Measurements from ENCODE around the gene FAM90A26.
"Not testable (repeated sequence)": the region's sequence is repeated elsewhere in the genome, so short reads cannot be mapped to it uniquely, and the experiment has no call there.

FAM90A26 gene

DNA sequence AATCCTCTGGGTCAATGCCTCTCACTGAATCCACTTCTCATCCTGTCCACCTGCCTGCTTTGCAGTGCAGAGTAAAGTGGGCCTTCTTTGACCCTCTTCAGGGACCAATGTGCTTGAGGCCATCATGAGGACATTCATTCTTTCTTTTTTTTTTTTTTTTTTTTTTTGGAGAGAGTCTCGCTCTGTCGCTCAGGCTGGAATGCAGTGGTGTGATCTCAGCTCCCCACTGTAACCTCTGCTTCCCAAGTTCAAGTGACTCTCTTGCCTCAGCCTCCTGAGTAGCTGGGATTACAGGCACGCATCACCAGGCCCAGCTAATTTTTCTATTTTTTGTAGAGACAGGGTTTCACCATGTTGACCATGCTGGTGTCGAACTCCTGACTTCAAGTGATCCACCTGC, 22.8 kb upstream of the FAM90A26 start:
- no CpG with 5 or more reads among the region's 4 CpGs for WGBS, 2 donors (ENCODE audit: extremely low coverage in 2 of 2, insufficient read length in 2 of 2, insufficient replicate concordance in 1 of 2)
- H3K4me1 ChIP-seq (ENCODE audit: control insufficient read depth in 2 of 2, insufficient read depth in 1 of 2, low read depth in 1 of 2, low read length in 2 of 2); H2BK120ac ChIP-seq (ENCODE audit: low read depth, low read length); H3K4me2 ChIP-seq (ENCODE audit: insufficient read depth, low read length, poor library complexity, severe bottlenecking); H4K8ac ChIP-seq (ENCODE audit: low read depth, low read length); H3K4me3 ChIP-seq (ENCODE audit: low read length in 2 of 2); H3K79me1 ChIP-seq (ENCODE audit: low read depth, low read length); H2AK5ac ChIP-seq (ENCODE audit: low read depth, low read length); H3K23ac ChIP-seq (ENCODE audit: low read depth, low read length, poor library complexity); H3K9me3 ChIP-seq (replicated peaks in 1 of 2; ENCODE audit: control insufficient read depth in 2 of 2, insufficient read depth in 1 of 2, low read depth in 1 of 2, low read length in 2 of 2); H3K27ac ChIP-seq (replicated peaks; ENCODE audit: low read length); H2BK5ac ChIP-seq (ENCODE audit: low read length); H3K18ac ChIP-seq (ENCODE audit: low read length); H3K14ac ChIP-seq (ENCODE audit: low read length); H2AFZ ChIP-seq (ENCODE audit: low read length); H3K9ac ChIP-seq (ENCODE audit: low read depth, low read length, poor library complexity); H2BK15ac ChIP-seq (ENCODE audit: low read length); H4K91ac ChIP-seq (ENCODE audit: low read depth, low read length, poor library complexity); DNase-seq (ENCODE audit: low spot score); H2BK12ac ChIP-seq (ENCODE audit: low read length); H3K36me3 ChIP-seq (replicated peaks in 1 of 2; ENCODE audit: control insufficient read depth in 2 of 2, insufficient read depth in 2 of 2, low read length in 2 of 2); H3K27me3 ChIP-seq (ENCODE audit: control insufficient read depth in 3 of 3, insufficient read depth in 3 of 3, low read depth in 1 of 3, low read length in 3 of 3); H3K4ac ChIP-seq (ENCODE audit: low read length): not testable (repeated sequence)

DNA sequence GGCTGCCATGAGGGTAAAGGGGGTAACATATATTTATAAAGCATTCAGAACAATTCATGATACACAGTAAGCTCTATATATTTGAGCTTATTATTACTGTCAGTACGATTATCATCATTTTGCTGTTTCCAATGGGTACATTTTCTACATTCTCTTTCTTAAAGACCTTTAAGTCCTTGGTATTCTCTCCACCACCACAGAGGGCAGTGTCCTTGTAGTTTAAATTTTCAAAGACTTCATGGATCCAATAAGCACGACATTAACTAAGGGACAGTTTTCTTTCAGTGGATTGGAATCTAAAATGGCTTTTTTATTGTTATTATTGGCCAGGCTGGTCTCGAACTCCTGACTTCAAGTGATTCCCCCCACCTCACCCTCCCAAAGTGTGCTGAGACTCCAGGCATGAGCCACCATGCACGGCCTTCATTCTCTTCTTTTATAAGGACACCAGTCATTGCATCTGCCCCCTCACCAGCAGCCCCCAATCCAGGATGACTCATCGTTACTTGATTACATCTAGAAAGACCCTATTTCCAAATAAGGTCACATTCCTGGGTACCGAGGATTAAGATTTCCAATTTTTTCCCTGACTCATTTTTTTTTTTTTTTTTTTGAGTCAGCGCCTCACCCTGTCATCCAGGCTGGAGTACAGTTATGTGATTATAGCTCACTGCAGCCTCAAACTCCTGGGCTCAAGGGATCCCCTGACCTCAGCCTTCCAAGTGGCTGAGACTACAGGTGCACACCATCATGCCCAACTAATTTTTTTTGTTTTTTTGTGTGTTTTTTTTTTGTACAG, 21.4 kb upstream of the FAM90A26 start:
- H3K4me3 ChIP-seq (ENCODE audit: low read length in 2 of 2); H4K91ac ChIP-seq (ENCODE audit: low read depth, low read length, poor library complexity); H3K79me1 ChIP-seq (ENCODE audit: low read depth, low read length); H2AK5ac ChIP-seq (ENCODE audit: low read depth, low read length); H3K9ac ChIP-seq (ENCODE audit: low read depth, low read length, poor library complexity); H3K4me1 ChIP-seq (ENCODE audit: control insufficient read depth in 2 of 2, insufficient read depth in 1 of 2, low read depth in 1 of 2, low read length in 2 of 2); H2BK12ac ChIP-seq (ENCODE audit: low read length); DNase-seq (ENCODE audit: low spot score); H2BK120ac ChIP-seq (ENCODE audit: low read depth, low read length); H3K9me3 ChIP-seq (replicated peaks in 1 of 2; ENCODE audit: control insufficient read depth in 2 of 2, insufficient read depth in 1 of 2, low read depth in 1 of 2, low read length in 2 of 2); H2AFZ ChIP-seq (ENCODE audit: low read length); H3K4ac ChIP-seq (ENCODE audit: low read length); H3K4me2 ChIP-seq (ENCODE audit: insufficient read depth, low read length, poor library complexity, severe bottlenecking); H3K18ac ChIP-seq (ENCODE audit: low read length); H3K36me3 ChIP-seq (replicated peaks in 1 of 2; ENCODE audit: control insufficient read depth in 2 of 2, insufficient read depth in 2 of 2, low read length in 2 of 2); H2BK5ac ChIP-seq (ENCODE audit: low read length); H4K8ac ChIP-seq (ENCODE audit: low read depth, low read length); H3K14ac ChIP-seq (ENCODE audit: low read length); H3K23ac ChIP-seq (ENCODE audit: low read depth, low read length, poor library complexity); H3K27ac ChIP-seq (replicated peaks; ENCODE audit: low read length); H2BK15ac ChIP-seq (ENCODE audit: low read length); H3K27me3 ChIP-seq (ENCODE audit: control insufficient read depth in 3 of 3, insufficient read depth in 3 of 3, low read depth in 1 of 3, low read length in 3 of 3): not testable (repeated sequence)
- WGBS, 2 donors (ENCODE audit: extremely low coverage in 2 of 2, insufficient read length in 2 of 2, insufficient replicate concordance in 1 of 2), result no CpG with 5 or more reads among the region's 7 CpGs

DNA sequence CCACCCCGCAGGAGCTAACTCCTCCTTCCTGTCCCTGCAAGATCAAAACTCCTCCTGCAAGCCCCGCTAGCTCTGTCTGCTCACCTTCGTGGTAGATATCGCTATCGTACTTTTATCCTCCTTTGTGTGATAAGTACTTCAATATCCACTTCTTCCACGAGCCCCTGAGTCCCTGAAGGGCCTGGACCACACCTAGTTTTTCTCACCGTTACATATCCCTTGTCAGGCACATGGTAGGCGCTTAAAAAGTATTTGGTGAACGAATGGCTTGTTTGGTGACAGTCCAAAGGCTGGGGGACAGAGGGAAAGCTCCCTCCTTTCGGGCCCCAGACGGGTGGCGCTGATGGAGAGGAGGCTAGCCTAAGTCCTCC, 18.4 kb upstream of the FAM90A26 start:
- not testable (repeated sequence) for H4K91ac ChIP-seq (ENCODE audit: low read depth, low read length, poor library complexity); H4K8ac ChIP-seq (ENCODE audit: low read depth, low read length); H3K23ac ChIP-seq (ENCODE audit: low read depth, low read length, poor library complexity); H2BK5ac ChIP-seq (ENCODE audit: low read length); H2BK12ac ChIP-seq (ENCODE audit: low read length); H3K14ac ChIP-seq (ENCODE audit: low read length); H2BK15ac ChIP-seq (ENCODE audit: low read length); H2AK5ac ChIP-seq (ENCODE audit: low read depth, low read length); H3K4ac ChIP-seq (ENCODE audit: low read length); H3K4me1 ChIP-seq (ENCODE audit: control insufficient read depth in 2 of 2, insufficient read depth in 1 of 2, low read depth in 1 of 2, low read length in 2 of 2); H3K18ac ChIP-seq (ENCODE audit: low read length); H3K79me1 ChIP-seq (ENCODE audit: low read depth, low read length); H3K36me3 ChIP-seq (replicated peaks in 1 of 2; ENCODE audit: control insufficient read depth in 2 of 2, insufficient read depth in 2 of 2, low read length in 2 of 2); H3K9me3 ChIP-seq (replicated peaks in 1 of 2; ENCODE audit: control insufficient read depth in 2 of 2, insufficient read depth in 1 of 2, low read depth in 1 of 2, low read length in 2 of 2); DNase-seq (ENCODE audit: low spot score); H2BK120ac ChIP-seq (ENCODE audit: low read depth, low read length); H3K9ac ChIP-seq (ENCODE audit: low read depth, low read length, poor library complexity); H3K27me3 ChIP-seq (ENCODE audit: control insufficient read depth in 3 of 3, insufficient read depth in 3 of 3, low read depth in 1 of 3, low read length in 3 of 3)
- WGBS, 2 donors (ENCODE audit: extremely low coverage in 2 of 2, insufficient read length in 2 of 2, insufficient replicate concordance in 1 of 2), result no CpG with 5 or more reads among the region's 12 CpGs
- H3K27ac ChIP-seq (replicated peaks; ENCODE audit: low read length), result peak overlapping the region; percentile 81
- peak overlapping the region; percentile 84 for H2AFZ ChIP-seq (ENCODE audit: low read length)
- H3K4me3 ChIP-seq (ENCODE audit: low read length in 2 of 2), result peak overlapping the region; percentile 47 to 85
- H3K4me2 ChIP-seq (ENCODE audit: insufficient read depth, low read length, poor library complexity, severe bottlenecking), result peak overlapping the region; percentile 37

DNA sequence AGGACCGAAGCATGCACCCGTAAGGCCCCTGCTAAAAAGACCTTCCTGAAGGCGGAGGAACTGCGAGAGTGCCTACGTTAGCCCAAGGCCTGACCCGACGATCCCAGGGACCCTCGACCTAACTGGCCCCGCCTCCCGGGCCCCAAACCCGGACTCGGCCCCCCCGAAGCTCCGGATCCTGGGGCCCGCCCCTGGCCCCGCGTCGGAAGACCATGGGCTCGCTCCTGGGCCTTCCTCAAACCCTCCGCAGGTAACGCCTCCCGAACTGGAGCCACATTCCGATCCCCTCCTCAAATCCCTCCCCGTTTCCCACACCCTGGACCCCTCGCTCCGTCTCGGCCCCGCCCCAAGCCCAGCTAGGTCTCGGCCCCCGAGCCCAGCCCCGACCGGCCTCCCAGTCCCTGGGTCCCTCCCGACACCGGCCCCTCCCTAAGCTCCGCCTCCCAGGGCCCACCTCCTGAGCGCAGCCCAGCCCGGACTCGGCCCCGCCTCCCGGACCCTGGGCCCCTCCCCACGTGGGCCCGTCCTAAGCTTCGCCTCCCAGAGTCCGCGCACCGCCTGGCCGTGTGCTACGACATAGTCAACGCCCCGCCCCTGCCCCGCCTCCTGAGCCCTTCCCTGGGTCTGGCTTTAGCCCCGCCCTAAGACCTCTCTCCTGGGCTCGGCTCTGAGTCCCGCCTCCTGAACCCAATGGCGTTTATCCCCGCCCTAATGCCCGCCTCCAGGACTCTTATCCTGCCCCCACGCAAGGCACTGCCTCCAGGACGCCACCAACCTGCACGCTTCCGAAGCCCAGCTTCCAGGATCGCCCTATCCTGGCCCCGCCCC, 17.8 kb upstream of the FAM90A26 start:
- not testable (repeated sequence) for H3K4ac ChIP-seq (ENCODE audit: low read length); H2BK120ac ChIP-seq (ENCODE audit: low read depth, low read length); H2BK12ac ChIP-seq (ENCODE audit: low read length); H3K36me3 ChIP-seq (replicated peaks in 1 of 2; ENCODE audit: control insufficient read depth in 2 of 2, insufficient read depth in 2 of 2, low read length in 2 of 2); H2BK15ac ChIP-seq (ENCODE audit: low read length); H4K8ac ChIP-seq (ENCODE audit: low read depth, low read length); H3K27me3 ChIP-seq (ENCODE audit: control insufficient read depth in 3 of 3, insufficient read depth in 3 of 3, low read depth in 1 of 3, low read length in 3 of 3); H3K14ac ChIP-seq (ENCODE audit: low read length); H3K9ac ChIP-seq (ENCODE audit: low read depth, low read length, poor library complexity); H2BK5ac ChIP-seq (ENCODE audit: low read length); H3K79me1 ChIP-seq (ENCODE audit: low read depth, low read length); H3K23ac ChIP-seq (ENCODE audit: low read depth, low read length, poor library complexity); H2AK5ac ChIP-seq (ENCODE audit: low read depth, low read length); H3K4me1 ChIP-seq (ENCODE audit: control insufficient read depth in 2 of 2, insufficient read depth in 1 of 2, low read depth in 1 of 2, low read length in 2 of 2); H3K9me3 ChIP-seq (replicated peaks in 1 of 2; ENCODE audit: control insufficient read depth in 2 of 2, insufficient read depth in 1 of 2, low read depth in 1 of 2, low read length in 2 of 2); H4K91ac ChIP-seq (ENCODE audit: low read depth, low read length, poor library complexity)
- no CpG with 5 or more reads among the region's 63 CpGs for WGBS, 2 donors (ENCODE audit: extremely low coverage in 2 of 2, insufficient read length in 2 of 2, insufficient replicate concordance in 1 of 2)
- peak overlapping the region; percentile 84 for H2AFZ ChIP-seq (ENCODE audit: low read length)
- H3K4me2 ChIP-seq (ENCODE audit: insufficient read depth, low read length, poor library complexity, severe bottlenecking), result peak overlapping the region; percentile 37
- H3K4me3 ChIP-seq (ENCODE audit: low read length in 2 of 2), result peak overlapping the region; percentile 47 to 85
- peak overlapping the region; percentile 88 for H3K27ac ChIP-seq (replicated peaks; ENCODE audit: low read length)
- peak overlapping the region; percentile 74 for H3K18ac ChIP-seq (ENCODE audit: low read length)
- DNase-seq (ENCODE audit: low spot score), result peak; percentile 95

All from neuronal stem cell (in vitro differentiated cells).